ENCODE results near the gene DENND1A.

Gene DENND1A

GRCh38 chr9:123425261-123425821, 504.6 kb downstream of the DENND1A start:
- DNase-seq (ENCODE audit: low read depth), result no peak

DNA sequence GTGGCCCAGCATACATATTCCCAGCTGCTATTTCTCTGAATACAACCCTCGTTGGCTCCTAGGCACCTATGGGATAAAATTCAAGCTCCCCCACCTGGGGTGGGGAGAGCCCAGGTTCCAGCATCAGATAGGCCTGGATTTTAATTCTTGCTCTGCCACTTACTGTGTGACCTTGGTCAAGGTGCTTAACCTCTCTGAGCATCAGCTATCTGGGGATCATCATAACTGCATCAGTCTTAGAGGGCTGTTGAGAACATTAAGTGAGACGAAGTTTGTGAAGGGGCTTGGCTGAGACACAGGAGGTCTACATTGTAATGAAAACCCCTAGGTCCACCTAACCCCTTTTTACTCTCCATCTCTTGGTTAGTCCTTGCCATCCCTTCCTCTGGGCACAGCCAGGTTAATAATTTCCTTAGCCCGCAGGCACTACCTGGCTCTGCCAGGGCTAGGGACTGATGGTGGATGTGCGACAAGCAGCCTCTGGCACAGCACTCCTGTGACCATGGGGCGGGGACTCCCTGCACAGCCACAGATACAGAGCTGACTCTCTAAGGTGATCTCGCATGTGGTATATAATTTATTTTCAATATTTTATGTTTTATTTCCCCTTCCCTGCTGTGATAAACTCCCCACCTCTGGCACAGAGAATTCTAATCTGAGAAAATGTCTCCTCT, 505.2 kb downstream of the DENND1A start:
- DNase-seq (ENCODE audit: low read depth), result no peak

DNA sequence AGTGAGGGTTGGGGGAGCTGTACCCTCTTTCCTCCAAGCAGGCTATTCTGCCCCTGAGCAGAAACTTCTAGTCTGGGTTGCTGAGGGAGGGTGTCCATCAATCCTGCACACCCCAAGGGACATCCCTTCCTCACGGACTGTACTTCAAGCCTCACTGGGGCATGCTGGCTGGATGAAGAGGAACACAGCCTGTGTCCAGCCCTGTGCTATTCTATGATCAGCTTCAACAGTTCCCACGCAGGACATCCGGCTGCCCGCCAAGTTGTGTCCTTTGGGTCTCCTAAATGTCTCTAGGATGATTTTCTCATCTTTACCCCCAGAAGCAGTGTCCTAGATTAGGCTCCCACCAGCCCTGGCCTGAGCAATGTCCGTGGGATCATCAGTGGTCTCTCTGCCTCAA, 505.8 kb downstream of the DENND1A start:
- DNase-seq (ENCODE audit: low read depth), result no peak

GRCh38 chr9:123423311-123423640, 506.6 kb downstream of the DENND1A start:
- no peak for DNase-seq (ENCODE audit: low read depth)

GRCh38 chr9:123422635-123423310, 507.2 kb downstream of the DENND1A start:
- no peak for DNase-seq (ENCODE audit: low read depth)

- DNase-seq (ENCODE audit: low read depth), result no peak
Observed at GRCh38 chr9:123421801-123422455, 508.0 kb downstream of the DENND1A start.

- no peak for DNase-seq (ENCODE audit: low read depth)
Observed at GRCh38 chr9:123421186-123421585, 508.7 kb downstream of the DENND1A start.

DNA sequence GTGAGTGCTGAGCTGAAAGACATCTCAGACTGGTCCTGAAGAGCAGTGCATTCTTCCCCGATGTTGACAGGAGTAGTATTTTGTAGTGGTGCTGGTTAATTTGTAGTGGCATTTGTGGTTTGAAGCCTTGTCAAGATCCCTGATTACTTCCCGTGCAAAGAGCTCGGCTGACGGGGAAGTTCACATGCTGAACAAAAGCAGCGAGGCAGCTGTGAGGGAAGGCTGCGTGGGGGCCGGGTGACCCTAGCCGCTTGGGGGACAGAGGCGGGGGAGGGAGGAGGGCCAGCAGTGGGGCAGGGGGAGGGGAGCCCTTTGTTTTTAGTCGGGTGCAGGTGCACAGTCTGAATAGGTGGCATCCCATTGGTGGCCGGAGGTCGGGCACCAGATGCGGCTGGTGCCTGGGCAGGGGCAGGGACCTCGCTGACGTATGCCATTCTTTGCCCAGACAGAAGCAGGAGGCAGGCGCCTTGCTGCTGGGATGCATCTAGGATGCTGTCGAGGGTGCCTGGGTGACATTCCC, 509.3 kb downstream of the DENND1A start:
- no peak for DNase-seq (ENCODE audit: low read depth)

- DNase-seq (ENCODE audit: low read depth), result no peak
Observed at GRCh38 chr9:123419721-123420591, 510.0 kb downstream of the DENND1A start.

- no peak for DNase-seq (ENCODE audit: low read depth)
Observed at GRCh38 chr9:123419091-123419490, 510.8 kb downstream of the DENND1A start.

- no peak for DNase-seq (ENCODE audit: low read depth)
Observed at GRCh38 chr9:123418506-123418905, 511.4 kb downstream of the DENND1A start.

- no peak for DNase-seq (ENCODE audit: low read depth)
Observed at GRCh38 chr9:123418052-123418430, 511.9 kb downstream of the DENND1A start.

GRCh38 chr9:123417289-123418051, 512.5 kb downstream of the DENND1A start:
- DNase-seq (ENCODE audit: low read depth), result no peak

DNA sequence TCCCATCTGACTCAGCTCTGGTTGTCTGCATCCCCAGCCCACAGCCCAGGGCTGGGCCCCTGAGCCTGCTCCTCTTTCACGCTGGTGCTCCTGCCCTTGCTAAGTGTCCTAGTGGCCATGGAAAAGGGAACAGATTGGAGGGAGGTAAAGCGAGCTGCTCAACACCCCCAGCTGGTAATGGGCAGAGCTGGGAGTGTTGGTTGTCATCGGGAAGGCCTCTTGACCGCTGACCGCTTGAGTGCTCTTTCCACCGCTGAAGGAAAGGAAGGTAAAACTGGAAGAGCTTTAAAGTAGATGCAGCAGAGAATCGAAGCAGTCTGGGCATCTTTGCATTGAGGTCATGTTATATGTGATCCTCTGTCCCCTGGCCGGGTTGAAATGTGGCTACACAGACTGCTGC, 513.8 kb downstream of the DENND1A start:
- DNase-seq (ENCODE audit: low read depth), result no peak

GRCh38 chr9:123414936-123415930, 514.7 kb downstream of the DENND1A start:
- no peak for DNase-seq (ENCODE audit: low read depth)

DNA sequence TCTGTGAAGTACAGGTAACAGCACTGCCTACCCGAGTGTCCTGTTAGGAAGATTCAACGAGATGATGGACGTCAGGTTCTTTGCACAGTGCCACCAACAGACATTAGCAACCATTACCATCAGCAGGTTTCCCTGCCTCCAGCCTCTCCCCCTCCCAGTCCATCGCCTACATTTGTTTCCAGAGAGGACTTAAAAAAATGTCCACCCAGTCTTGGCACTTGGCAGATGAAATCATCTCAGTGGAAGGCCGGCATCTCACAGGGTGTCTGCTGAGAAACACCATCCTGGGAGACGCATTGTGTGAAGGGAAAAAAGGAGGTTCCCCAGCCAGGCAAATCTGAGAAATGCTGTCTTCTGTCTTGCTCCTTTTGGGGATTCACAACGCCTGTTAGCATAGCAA, 515.7 kb downstream of the DENND1A start:
- DNase-seq (ENCODE audit: low read depth), result no peak

DNA sequence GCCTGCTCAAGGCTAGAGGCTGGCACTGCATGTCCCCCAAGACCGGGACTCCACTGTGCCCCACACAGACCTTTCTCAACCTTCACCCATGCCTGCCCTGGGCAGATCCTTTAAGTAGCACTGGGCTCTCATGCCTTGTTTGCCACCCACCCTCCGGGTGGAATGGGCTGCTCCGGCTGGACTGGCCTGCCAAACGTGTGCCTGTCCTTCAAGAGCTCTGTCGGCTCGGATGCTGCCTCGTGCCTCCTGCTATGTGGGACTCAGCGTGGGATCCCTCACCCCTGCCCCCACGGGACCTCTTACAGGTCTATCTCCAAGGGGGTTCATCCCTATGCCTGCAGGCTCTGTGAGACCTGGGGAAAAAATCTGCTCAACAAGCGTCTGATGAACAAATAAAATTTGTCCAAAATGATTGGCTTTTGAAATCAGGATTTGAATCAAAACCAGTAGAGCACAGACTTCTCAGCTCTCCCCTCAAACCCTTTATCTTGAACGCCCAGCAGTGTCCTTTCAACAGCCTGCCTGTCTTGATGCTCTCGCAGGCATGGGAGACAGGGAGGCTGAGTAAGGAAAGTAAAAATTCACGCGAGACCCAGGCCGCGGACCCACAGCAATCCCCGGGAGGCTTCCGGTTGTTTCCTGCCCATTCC, 517.6 kb downstream of the DENND1A start:
- no peak for DNase-seq (ENCODE audit: low read depth)

GRCh38 chr9:123411636-123412035, 518.3 kb downstream of the DENND1A start:
- no peak for DNase-seq (ENCODE audit: low read depth)

- no peak for DNase-seq (ENCODE audit: low read depth)
Observed at GRCh38 chr9:123411191-123411590, 518.7 kb downstream of the DENND1A start.
